GM12878 (cell line): ENCODE data around the gene HMCN1. TPM values are rescaled to one million over a fixed set of nuclear protein-coding genes. Genes with fewer than 3 reads are reported as not detected.

Experiments
- ATAC-seq: fragments of 200-7000 bp; cut with Tn5 transposase; 3 replicates; pipeline ENCODE4 v1.9.1; 2020; ENCODE audit warnings: mild to moderate bottlenecking, moderate library complexity
- BruUV-seq: library from RNA; stranded (reverse); fragments of 400-500 nt; replicated peaks from 2 replicates; lab custom pipeline; 2021; lab: Mats Ljungman, UMichigan
- CTCF ChIA-PET: fragments of 300-600 bp; sonication (Branson Sonifier 250); formaldehyde crosslinking; extraction: SDS; loops from one replicate; lab custom pipeline; 2021; ENCODE audit warnings: inconsistent platforms; lab: Yijun Ruan, JAX
- POLR2A ChIA-PET: fragments of 350-600 bp; formaldehyde crosslinking; extraction: SDS; loops from one replicate; lab custom pipeline; 2021; ENCODE audit warnings: inconsistent platforms; lab: Charles Lee
- RAD21 ChIA-PET: fragments of 300-600 bp; sonication (Branson Sonifier 250); formaldehyde crosslinking; loops from one replicate; lab custom pipeline; 2023; ENCODE audit warnings: antibody characterized with exemption; ENCODE audit not compliant: unreplicated experiment; lab: Charles Lee
- SMC1A ChIA-PET: fragments of 300-600 bp; sonication (Branson Sonifier 250); formaldehyde crosslinking; loops from one replicate; lab custom pipeline; 2023; ENCODE audit not compliant: unreplicated experiment, uncharacterized antibody; lab: Charles Lee
- DNase-seq: peaks from one replicate; pipeline ENCODE4 v3.0.0-alpha.2; 2011; ENCODE audit warnings: low read depth, low spot score
- FAIRE-seq: peaks from 3 replicates; lab custom pipeline; 2011; peaks lifted over from hg19 to GRCh38; lab: Jason Lieb, UNC
- H2AFZ ChIP-seq: 2 replicates; pipeline ENCODE4 v1.6.0; 2011; ENCODE audit warnings: low read depth, low read length, control low read depth; ENCODE audit not compliant: control insufficient read depth
- H3K27ac ChIP-seq: 2 replicates; pipeline ENCODE4 v1.5.1; 2011; ENCODE audit warnings: control low read depth; ENCODE audit not compliant: control insufficient read depth, insufficient read depth
- H3K27me3 ChIP-seq, 2 experiments: replicated peaks in 1 of 2; 2 replicates each; pipeline versions ENCODE4 v1.6.0 to v1.6.1; 2011; ENCODE audit warnings: low read length in 1 of 2; ENCODE audit not compliant: control insufficient read depth in 2 of 2, insufficient read depth in 2 of 2
- H3K36me3 ChIP-seq, 2 experiments: 2 replicates each; pipeline ENCODE4 v1.5.1; 2011; ENCODE audit warnings: low read length in 1 of 2; ENCODE audit not compliant: control insufficient read depth in 2 of 2, insufficient read depth in 2 of 2
- H3K4me1 ChIP-seq: 2 replicates; pipeline ENCODE4 v1.6.1; 2011; ENCODE audit warnings: mild to moderate bottlenecking, low read length, moderate library complexity, mixed read lengths; ENCODE audit not compliant: control insufficient read depth, insufficient read depth
- H3K4me2 ChIP-seq: 2 replicates; pipeline ENCODE4 v1.6.0; 2011; ENCODE audit warnings: control low read depth; ENCODE audit not compliant: control insufficient read depth, insufficient read depth
- H3K4me3 ChIP-seq: fragments of 200-600 bp; sonication (generic); 2 replicates; pipeline ENCODE4 v1.5.1; 2016
- H3K79me2 ChIP-seq: 2 replicates; pipeline ENCODE4 v1.6.0; 2011; ENCODE audit warnings: low read length; ENCODE audit not compliant: control insufficient read depth, insufficient read depth
- H3K9ac ChIP-seq: 2 replicates; pipeline ENCODE4 v1.8.0; 2011; ENCODE audit warnings: low read length, control low read depth, mixed read lengths; ENCODE audit not compliant: control insufficient read depth, insufficient read depth
- H3K9me3 ChIP-seq: replicated peaks from 3 replicates; pipeline ENCODE4 v1.5.1; 2011; ENCODE audit warnings: mild to moderate bottlenecking, low read length; ENCODE audit not compliant: control insufficient read depth, insufficient read depth
- H4K20me1 ChIP-seq: 2 replicates; pipeline ENCODE4 v1.6.0; 2011; ENCODE audit not compliant: control insufficient read depth, insufficient read depth
- CREB1 ChIP-seq: IDR thresholded peaks from 2 replicates; pipeline ENCODE4 v1.6.1; 2012; ENCODE audit warnings: low read depth, mild to moderate bottlenecking, inconsistent platforms
- EED ChIP-seq: sonication (generic); IDR thresholded peaks from 2 replicates; pipeline ENCODE4 v1.6.1; 2016; ENCODE audit warnings: antibody characterized with exemption, low read depth
- ETV6 ChIP-seq, 2 experiments: fragments of 450-650 bp in 1 of 2; IDR thresholded peaks in 1 of 2; conservative IDR thresholded peaks in 1 of 2; 2 replicates each; pipeline ENCODE4 v1.6.1; 2014; ENCODE audit warnings: antibody characterized with exemption in 1 of 2, borderline replicate concordance in 1 of 2, low read depth in 1 of 2, mild to moderate bottlenecking in 1 of 2, moderate library complexity in 1 of 2
- HDGF ChIP-seq: fragments of 450-650 bp; IDR thresholded peaks from 2 replicates; pipeline ENCODE4 v1.6.1; 2016; ENCODE audit warnings: antibody characterized with exemption
- NBN ChIP-seq: fragments of 450-650 bp; IDR thresholded peaks from 2 replicates; pipeline ENCODE4 v1.6.1; 2016
- NFXL1 ChIP-seq: fragments of 450-650 bp; IDR thresholded peaks from 2 replicates; pipeline ENCODE4 v1.6.1; 2017; ENCODE audit warnings: antibody characterized with exemption, mild to moderate bottlenecking, borderline replicate concordance
- POLR2A ChIP-seq: IDR thresholded peaks from 2 replicates; pipeline ENCODE4 v1.6.1; 2011; ENCODE audit warnings: low read depth, mild to moderate bottlenecking, low read length
- POLR2AphosphoS2 ChIP-seq: IDR thresholded peaks from 2 replicates; pipeline ENCODE4 v1.6.1; 2011; ENCODE audit warnings: low read depth, mild to moderate bottlenecking, low read length, improper control_type of control experiment, moderate library complexity
- RB1 ChIP-seq: fragments of 450-650 bp; formaldehyde crosslinking; IDR thresholded peaks from 2 replicates; pipeline ENCODE4 v1.6.1; 2017; ENCODE audit warnings: mild to moderate bottlenecking, borderline replicate concordance
- RBBP5 ChIP-seq: fragments of 200-600 bp; sonication (generic); conservative IDR thresholded peaks from 2 replicates; pipeline ENCODE4 v1.6.1; 2016
- REST ChIP-seq: IDR thresholded peaks from 2 replicates; pipeline ENCODE4 v1.6.1; 2012; ENCODE audit warnings: mild to moderate bottlenecking, low read depth, low read length
- RUNX3 ChIP-seq: IDR thresholded peaks from 2 replicates; pipeline ENCODE4 v1.6.1; 2012; ENCODE audit warnings: low read length, inconsistent platforms
- SREBF2 ChIP-seq: IDR thresholded peaks from 2 replicates; pipeline ENCODE4 v1.6.1; 2012; ENCODE audit warnings: mild to moderate bottlenecking, low read length
- SRF ChIP-seq, 2 experiments: IDR thresholded peaks; 2 replicates each; pipeline ENCODE4 v1.6.1; 2011; ENCODE audit warnings: low read depth in 2 of 2, low read length in 2 of 2, mild to moderate bottlenecking in 1 of 2, moderate library complexity in 1 of 2
- SUPT20H ChIP-seq: IDR thresholded peaks from 2 replicates; pipeline ENCODE4 v1.6.1; 2011; ENCODE audit warnings: low read depth, mild to moderate bottlenecking, low read length, moderate library complexity, borderline replicate concordance; ENCODE audit not compliant: control insufficient read depth
- ZNF24 ChIP-seq: fragments of 450-650 bp; IDR thresholded peaks from 2 replicates; pipeline ENCODE4 v1.6.1; 2017; ENCODE audit warnings: antibody characterized with exemption, mild to moderate bottlenecking
- WGBS: methylation state at CpG from one replicate; pipeline ENCODE4 v1.1.6; 2016; ENCODE audit warnings: low lambda C conversion rate; ENCODE audit not compliant: insufficient replicate concordance, insufficient coverage; ENCODE audit errors: missing lambda C conversion rate; 5-methylcytosine and 5-hydroxymethylcytosine counted together
- in situ Hi-C: fragments of 300-500 bp; cut with MboI; formaldehyde crosslinking; loops from 9 replicates; pipeline ENCODE4 v1.14.3; 2018; ENCODE audit warnings: mixed read lengths
- intact Hi-C: fragments of 100-400 bp; cut with micrococcal nuclease; formaldehyde crosslinking; loops from one replicate; pipeline ENCODE4 v1.14.2; 2022; ENCODE audit not compliant: unreplicated experiment
- polyA plus RNA-seq, 11 experiments: library from polyadenylated mRNA; depleted of rRNA in 4 of 11; unstranded in 6 of 11; stranded (reverse) in 5 of 11; fragments of >200 nt; fragmentation: Nextera tagmentation in 4 of 11; fragmentation: Illumina TruSeq in 1 of 11; extraction: Ambion mirVana in 4 of 11; extraction: Trizol in 1 of 11; gene quantifications; 1 replicate in 1 of 11; 2 replicates in 10 of 11; pipeline versions ENCODE4 v1.2.1 to v1.2.3, GENCODE V29; 2011 to 2016; ENCODE audit warnings: inconsistent platforms in 2 of 11, missing spikeins in 2 of 11, low read depth in 1 of 11
- total RNA-seq, 4 experiments: library from RNA; depleted of rRNA in 3 of 4; stranded (reverse); fragments of >200 nt in 3 of 4; fragmentation: Illumina TruSeq in 1 of 4; extraction: Trizol in 1 of 4; gene quantifications; 2 replicates each; pipeline versions ENCODE4 v1.2.1 to v1.2.3, GENCODE V29; 2013 to 2021

The HMCN1 gene
- total and polyA plus RNA-seq, 10 of the 15 experiments (the other 5 are each of a cell fraction or from before 2014, with no cell fraction given) = under 0.01 to 0.07 TPM; not detected in 8

DNA sequence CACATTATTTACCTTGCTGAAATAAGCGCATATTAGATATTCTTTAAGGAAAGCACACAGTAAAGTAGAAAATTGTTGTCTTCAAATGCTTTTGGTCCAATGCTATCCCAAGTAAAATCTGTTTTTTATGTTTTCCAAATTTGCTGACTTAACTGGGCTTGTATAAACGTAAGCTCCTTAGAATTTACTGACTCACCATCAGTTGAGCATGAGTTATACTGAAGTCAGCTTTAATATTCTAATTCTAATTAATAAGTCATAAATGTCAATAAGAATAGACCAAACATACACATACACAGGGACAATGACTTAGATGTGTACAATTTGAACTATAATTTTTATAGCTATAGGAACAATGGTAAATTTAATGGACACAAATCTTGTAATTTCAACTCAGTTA is 321.7 kb downstream of the HMCN1 start:
- Histone ChIP-seq H2AFZ (no peak overlapping the region), H3K4me2 (no peak overlapping the region), H3K4me3 (no peak overlapping the region), H3K4me1 (no peaks in the 10 kb centered on the region), H3K9me3 (no peaks in the 10 kb centered on the region), H3K27ac (no peak overlapping the region), H3K27me3 (no peaks in the 10 kb centered on the region), H3K36me3 (no peaks in the 10 kb centered on the region), H4K20me1 (no peaks in the 10 kb centered on the region), H3K9ac (no peak overlapping the region), H3K79me2 (no peaks in the 10 kb centered on the region)
- intact Hi-C loops = no loop called here
- FAIRE-seq (no peak), ATAC-seq (no peak), DNase-seq (no peak)
- in situ Hi-C loops = no loop called here
- BruUV-seq = no TSS peak
- ChIA-PET POLR2A (interaction anchor here (0.6 kb wide), 1 partner anchor 33 kb away, joined by 3 read pairs; no protein-coding TSS in a partner anchor), SMC1A (no interaction called here), RAD21 (no interaction called here), CTCF (no interaction called here)
- whole genome bisulfite sequencing = 3% methylated on average over 2 of the region's 2 CpGs
- TF ChIP-seq CREB1 (no peak), ZNF24 (no peak), RB1 (no peak), SREBF2 (no peak), ETV6 (conservative IDR thresholded peaks at IDR 0.05 in 1 of 2, IDR thresholded peaks at IDR 0.05 in 1 of 2; ENCODE audit: borderline replicate concordance in 1 of 2, low read depth in 1 of 2) (no peak)

DNA sequence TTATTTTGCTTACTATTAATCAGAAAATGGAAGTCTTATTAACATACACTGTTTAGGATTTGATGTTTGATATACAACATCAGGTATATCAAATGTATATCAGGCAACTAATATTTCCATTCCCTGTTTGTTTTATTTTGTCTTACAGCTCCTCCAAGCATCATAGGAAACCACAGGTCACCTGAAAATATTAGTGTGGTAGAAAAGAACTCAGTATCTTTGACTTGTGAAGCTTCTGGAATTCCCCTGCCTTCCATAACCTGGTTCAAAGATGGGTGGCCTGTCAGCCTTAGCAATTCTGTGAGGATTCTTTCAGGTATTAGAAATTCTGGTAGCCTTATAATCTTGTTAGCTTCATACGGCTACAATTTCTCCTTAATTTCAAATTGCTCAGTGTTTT is 322.9 kb downstream of the HMCN1 start:
- in situ Hi-C loops (no loop called here), intact Hi-C loops (no loop called here)
- Histone ChIP-seq H3K79me2 (no peaks in the 10 kb centered on the region), H3K4me2 (no peak overlapping the region), H3K4me3 (no peak overlapping the region), H3K36me3 (no peaks in the 10 kb centered on the region), H3K9me3 (no peaks in the 10 kb centered on the region), H4K20me1 (no peaks in the 10 kb centered on the region), H3K27ac (no peak overlapping the region), H3K9ac (no peak overlapping the region), H2AFZ (no peak overlapping the region), H3K27me3 (no peaks in the 10 kb centered on the region), H3K4me1 (no peaks in the 10 kb centered on the region)
- WGBS = 67% methylated on average over 1 of the region's 1 CpG
- ChIA-PET SMC1A (interaction anchor here (1.1 kb wide), 1 partner anchor 21 kb away, joined by 3 read pairs; no protein-coding TSS in a partner anchor), CTCF (no interaction called here), POLR2A (no interaction called here), RAD21 (no interaction called here)
- DNase-seq (no peak), ATAC-seq (no peak), FAIRE-seq (no peak)
- BruUV-seq = no TSS peak
- TF ChIP-seq REST (no peak), SRF (IDR thresholded peaks at IDR 0.05; ENCODE audit: low read depth in 2 of 2, low read length in 2 of 2) (no peak), RUNX3 (no peak), POLR2AphosphoS2 (no peak), NBN (no peak), POLR2A (no peak), EED (no peak), RBBP5 (no peak), HDGF (no peak), SUPT20H (no peak), NFXL1 (no peak)
